COR-L47 (cell line): ENCODE measurements around the gene TCF7L1.
"Not testable (repeated sequence)": the region's sequence is repeated elsewhere in the genome, so short reads cannot be mapped to it uniquely, and the experiment has no call there.

ENCODE experiments used
- DNase-seq: peaks from one replicate; lab custom pipeline; 2025; lab: John Stamatoyannopoulos, UW

TCF7L1 gene

GRCh38 chr2:85184990-85185389 lies 51.8 kb downstream of the TCF7L1 start:
- no peak for DNase-seq

GRCh38 chr2:85185431-85185940 lies 52.3 kb downstream of the TCF7L1 start:
- DNase-seq = no peak

GRCh38 chr2:85187069-85187468 lies 53.9 kb downstream of the TCF7L1 start:
- DNase-seq = no peak

- DNase-seq = no peak
These were observed 55.7 kb downstream of the TCF7L1 start for GRCh38 chr2:85188852-85189251.

- DNase-seq = no peak
These were observed 56.5 kb downstream of the TCF7L1 start for GRCh38 chr2:85189606-85190270.

- DNase-seq = no peak
These were observed 58.0 kb downstream of the TCF7L1 start for GRCh38 chr2:85191157-85191556.

GRCh38 chr2:85194780-85195480 lies 61.7 kb downstream of the TCF7L1 start:
- no peak for DNase-seq

GRCh38 chr2:85195956-85196355 lies 62.8 kb downstream of the TCF7L1 start:
- DNase-seq = no peak

GRCh38 chr2:85199698-85200097 lies 66.5 kb downstream of the TCF7L1 start:
- no peak for DNase-seq

- DNase-seq = no peak
These were observed 76.7 kb downstream of the TCF7L1 start for GRCh38 chr2:85209887-85210286.

- DNase-seq = no peak
These were observed 77.3 kb downstream of the TCF7L1 start for GRCh38 chr2:85210511-85210910.

GRCh38 chr2:85211606-85212005 lies 78.4 kb downstream of the TCF7L1 start:
- not testable (repeated sequence) for DNase-seq

- DNase-seq = no peak
These were observed 79.6 kb downstream of the TCF7L1 start for GRCh38 chr2:85212841-85213240.

GRCh38 chr2:85213404-85213803 lies 80.2 kb downstream of the TCF7L1 start:
- no peak for DNase-seq

- DNase-seq = no peak
These were observed 80.8 kb downstream of the TCF7L1 start for GRCh38 chr2:85213901-85214512.

GRCh38 chr2:85215081-85215447 lies 81.9 kb downstream of the TCF7L1 start:
- no peak for DNase-seq

- peak; percentile 72 for DNase-seq
These were observed 82.5 kb downstream of the TCF7L1 start for GRCh38 chr2:85215448-85216401.

- DNase-seq = no peak
These were observed 83.7 kb downstream of the TCF7L1 start for GRCh38 chr2:85216927-85217326.

GRCh38 chr2:85221067-85221691 lies 88.0 kb downstream of the TCF7L1 start:
- DNase-seq = no peak

GRCh38 chr2:85222792-85223191 lies 89.6 kb downstream of the TCF7L1 start:
- DNase-seq = peak; percentile 45

- no peak for DNase-seq
These were observed 93.6 kb downstream of the TCF7L1 start for GRCh38 chr2:85226783-85227182.
